Mucosa of stomach (tissue), 1 donor: ENCODE measurements around the gene FAM210B.
A peak's percentile ranks its signal among the peaks of the same experiment; 100 is the strongest.
"Not testable (repeated sequence)": the region's sequence is repeated elsewhere in the genome, so short reads cannot be mapped to it uniquely, and the experiment has no call there.

Experiments
- H3K27me3 ChIP-seq: one replicate; pipeline ENCODE4 v1.7.0; 2013; ENCODE audit warnings: mild to moderate bottlenecking, low read length; ENCODE audit not compliant: control insufficient read depth, insufficient read depth
- H3K36me3 ChIP-seq: one replicate; pipeline ENCODE4 v1.7.0; 2013; ENCODE audit warnings: low read length; ENCODE audit not compliant: control insufficient read depth, insufficient read depth
- H3K4me1 ChIP-seq: one replicate; pipeline ENCODE4 v1.7.0; 2013; ENCODE audit warnings: mild to moderate bottlenecking, low read length; ENCODE audit not compliant: control insufficient read depth, insufficient read depth
- H3K4me3 ChIP-seq: one replicate; pipeline ENCODE4 v1.7.0; 2013; ENCODE audit warnings: low read length
- H3K9ac ChIP-seq: one replicate; pipeline ENCODE4 v1.7.0; 2013; ENCODE audit warnings: mild to moderate bottlenecking, low read length, moderate library complexity
- H3K9me3 ChIP-seq: one replicate; pipeline ENCODE4 v1.7.0; 2013; ENCODE audit warnings: mild to moderate bottlenecking, low read length, moderate library complexity; ENCODE audit not compliant: control insufficient read depth
- donor health status: Pancreatic carcinoma.

The FAM210B gene

GRCh38 chr20:56358600-56359211 is at the start of gene FAM210B:
Gene FAM210B, plus strand, starts transcription at chr20:56358974. Its CDS starts 32 bp downstream, at chr20:56359006.
- Histone ChIP-seq H3K4me1 (no peaks in the 10 kb centered on the region), H3K4me3 (peak within 1 kb of the TSS; percentile 26), H3K36me3 (no peaks in the 10 kb centered on the region), H3K9ac (peak within 1 kb of the TSS; percentile 72), H3K9me3 (no peaks in the 10 kb centered on the region), H3K27me3 (no peaks in the 10 kb centered on the region)

DNA sequence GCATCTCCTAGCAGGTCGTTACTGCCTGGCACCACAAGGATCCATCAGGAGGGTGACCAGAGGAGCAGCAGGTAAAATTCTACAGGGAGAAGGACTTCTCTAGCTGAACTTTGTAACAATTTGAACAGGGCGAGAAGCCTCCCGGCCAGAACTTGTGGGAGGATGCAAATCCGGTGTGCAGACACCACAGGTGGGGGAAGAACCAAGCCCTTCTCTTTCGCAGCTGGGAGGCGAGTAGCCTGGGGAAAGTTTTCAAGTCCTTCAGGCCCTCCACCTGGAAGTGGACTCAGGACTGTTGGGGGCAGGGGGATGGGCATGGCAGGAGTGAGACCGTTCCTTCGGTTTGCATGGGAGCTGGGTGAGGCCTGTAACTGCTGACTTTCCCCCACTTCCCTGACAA is 42.7 kb upstream of the FAM210B start:
- Histone ChIP-seq H3K4me1 (no peaks in the 10 kb centered on the region), H3K27me3 (no peaks in the 10 kb centered on the region), H3K9ac (no peak overlapping the region), H3K4me3 (no peak overlapping the region), H3K36me3 (no peaks in the 10 kb centered on the region), H3K9me3 (no peaks in the 10 kb centered on the region)

DNA sequence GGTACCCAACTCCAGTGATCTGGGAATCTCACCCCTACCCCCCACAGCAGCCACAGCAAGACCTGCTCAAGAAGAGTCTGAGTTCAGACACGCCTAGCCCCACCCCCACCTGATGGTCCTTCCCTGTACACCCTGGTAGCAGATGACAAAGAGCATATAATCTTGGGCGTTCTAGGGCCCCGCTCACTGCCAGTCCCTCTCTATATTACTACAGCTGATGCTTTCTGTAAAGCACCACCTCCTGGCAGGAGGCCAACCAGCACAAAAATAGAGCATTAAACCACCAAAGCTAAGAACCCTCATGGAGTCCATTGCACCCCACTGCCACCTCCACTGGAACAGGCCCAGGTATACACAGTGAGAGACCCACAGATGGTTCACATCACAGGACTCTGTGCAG is 42.3 kb upstream of the FAM210B start:
- H3K27me3 ChIP-seq, result no peaks in the 10 kb centered on the region
- no peaks in the 10 kb centered on the region for H3K36me3 ChIP-seq
- H3K4me3 ChIP-seq, result no peak overlapping the region
- no peak overlapping the region for H3K9ac ChIP-seq
- H3K9me3 ChIP-seq, result no peaks in the 10 kb centered on the region
- no peaks in the 10 kb centered on the region for H3K4me1 ChIP-seq

DNA sequence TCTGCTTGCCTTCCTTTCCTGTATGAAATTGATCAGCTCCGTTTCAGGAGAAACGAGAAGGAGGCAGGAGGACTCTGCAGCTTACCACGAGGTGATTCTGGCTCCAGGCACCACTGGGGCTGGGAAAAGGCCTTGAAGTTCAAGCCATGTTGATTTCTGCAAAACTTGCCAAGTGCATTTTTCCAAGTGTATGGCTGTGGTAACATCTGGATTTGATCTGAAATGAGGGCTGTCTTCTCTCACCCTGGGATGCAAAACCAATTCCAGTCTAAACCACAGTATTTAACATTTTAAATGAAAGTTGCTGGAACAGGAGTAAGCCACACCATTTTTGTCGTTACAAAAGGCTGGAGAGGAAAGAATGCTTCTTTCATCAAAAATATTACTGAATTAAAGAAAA is 36.1 kb upstream of the FAM210B start:
- H3K4me3 ChIP-seq, result no peak overlapping the region
- H3K36me3 ChIP-seq, result no peaks in the 10 kb centered on the region
- H3K9ac ChIP-seq, result no peak overlapping the region
- H3K27me3 ChIP-seq, result no peaks in the 10 kb centered on the region
- no peaks in the 10 kb centered on the region for H3K9me3 ChIP-seq
- H3K4me1 ChIP-seq, result no peaks in the 10 kb centered on the region

GRCh38 chr20:56323206-56323605 is 35.6 kb upstream of the FAM210B start:
- Histone ChIP-seq H3K9ac (no peak overlapping the region), H3K9me3 (no peaks in the 10 kb centered on the region), H3K27me3 (no peaks in the 10 kb centered on the region), H3K4me1 (no peaks in the 10 kb centered on the region), H3K36me3 (no peaks in the 10 kb centered on the region), H3K4me3 (no peak overlapping the region)

GRCh38 chr20:56323656-56324055 is 35.1 kb upstream of the FAM210B start:
- no peak overlapping the region for H3K4me3 ChIP-seq
- no peaks in the 10 kb centered on the region for H3K27me3 ChIP-seq
- no peak overlapping the region for H3K9ac ChIP-seq
- H3K36me3 ChIP-seq, result no peaks in the 10 kb centered on the region
- no peaks in the 10 kb centered on the region for H3K4me1 ChIP-seq
- H3K9me3 ChIP-seq, result no peaks in the 10 kb centered on the region

- no peaks in the 10 kb centered on the region for H3K4me1 ChIP-seq
- no peak overlapping the region for H3K9ac ChIP-seq
- H3K9me3 ChIP-seq, result no peaks in the 10 kb centered on the region
- no peaks in the 10 kb centered on the region for H3K27me3 ChIP-seq
- H3K36me3 ChIP-seq, result no peaks in the 10 kb centered on the region
- H3K4me3 ChIP-seq, result no peak overlapping the region
These were observed 34.0 kb upstream of the FAM210B start for GRCh38 chr20:56324806-56325205.

DNA sequence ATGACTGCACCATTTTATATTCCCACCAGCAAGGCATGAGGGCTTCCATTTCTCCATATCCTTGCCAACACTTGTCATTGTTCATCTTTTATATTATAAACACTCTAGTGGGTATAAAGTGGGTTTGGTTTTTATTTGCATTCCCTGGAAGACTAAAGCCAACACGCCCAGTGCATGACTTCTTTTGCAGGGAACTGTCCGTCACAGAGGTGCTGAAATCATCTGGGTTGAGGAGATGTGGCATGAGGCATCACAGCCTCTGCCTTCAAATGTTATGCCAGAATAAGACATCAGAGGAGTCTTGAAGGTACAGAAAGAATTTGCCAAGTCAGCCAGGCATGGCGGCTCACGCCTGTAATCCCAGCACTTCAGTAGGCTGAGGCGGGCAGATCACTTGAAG is 29.9 kb upstream of the FAM210B start:
- Histone ChIP-seq H3K9ac (no peak overlapping the region), H3K4me3 (no peak overlapping the region), H3K36me3 (no peaks in the 10 kb centered on the region), H3K27me3 (no peaks in the 10 kb centered on the region), H3K9me3 (no peaks in the 10 kb centered on the region), H3K4me1 (no peaks in the 10 kb centered on the region)

- H3K4me3 ChIP-seq, H3K36me3 ChIP-seq, H3K9me3 ChIP-seq, H3K4me1 ChIP-seq, H3K27me3 ChIP-seq, H3K9ac ChIP-seq: not testable (repeated sequence)
These were observed 22.1 kb upstream of the FAM210B start for GRCh38 chr20:56336709-56337108.

DNA sequence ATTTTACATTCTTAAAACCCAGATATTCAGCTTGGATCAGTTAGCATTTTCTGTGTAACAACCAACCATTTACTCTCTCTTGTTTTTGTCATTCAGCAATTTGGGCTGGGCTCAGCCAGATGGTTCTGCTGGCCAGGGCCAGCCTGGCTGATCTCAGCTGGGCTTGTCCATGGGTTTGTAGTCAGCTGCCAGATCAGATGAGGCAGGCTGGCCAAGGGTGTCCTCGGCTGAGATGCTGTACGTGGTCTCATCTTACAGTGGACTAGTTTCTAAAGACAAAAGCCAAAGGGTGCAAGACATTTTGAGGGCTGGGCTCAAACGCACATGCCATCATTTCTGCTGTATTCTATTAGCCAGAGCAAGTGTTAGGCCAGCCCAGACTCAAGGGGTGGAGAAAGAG is 16.0 kb upstream of the FAM210B start:
- H3K27me3 ChIP-seq, result peaks cover 20% of the 10 kb centered on the region
- no peak overlapping the region for H3K4me3 ChIP-seq
- no peaks in the 10 kb centered on the region for H3K9me3 ChIP-seq
- no peaks in the 10 kb centered on the region for H3K36me3 ChIP-seq
- no peaks in the 10 kb centered on the region for H3K4me1 ChIP-seq
- H3K9ac ChIP-seq, result no peak overlapping the region

DNA sequence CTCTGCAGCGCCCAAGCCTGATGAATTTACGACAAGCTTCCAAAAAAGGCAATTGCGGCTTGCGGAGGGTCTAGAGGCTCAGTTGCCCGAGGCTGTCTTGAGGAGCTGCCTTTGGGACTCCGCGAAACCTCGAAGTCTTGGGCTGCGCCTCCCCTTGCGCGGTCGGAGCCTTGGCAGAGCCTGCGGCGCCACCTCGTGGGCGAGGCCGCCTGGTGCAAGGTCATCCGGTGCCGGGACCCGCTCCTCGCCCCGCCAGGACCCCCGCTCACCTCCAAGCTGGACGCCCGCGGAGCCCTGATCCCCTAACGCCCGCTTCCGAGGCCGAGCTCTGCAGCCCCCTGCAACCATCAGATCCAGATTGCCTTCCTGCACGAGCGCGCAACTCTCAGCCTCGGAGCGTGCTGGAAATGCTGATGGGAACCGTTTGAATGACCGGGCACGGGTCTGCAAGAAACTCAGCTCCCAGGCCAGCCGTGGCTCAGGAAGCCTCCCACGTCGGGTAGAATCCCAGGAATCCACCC is 14.9 kb upstream of the FAM210B start:
- no peaks in the 10 kb centered on the region for H3K36me3 ChIP-seq
- H3K9ac ChIP-seq, result no peak overlapping the region
- H3K27me3 ChIP-seq, result peaks cover 20% of the 10 kb centered on the region
- no peaks in the 10 kb centered on the region for H3K9me3 ChIP-seq
- H3K4me1 ChIP-seq, result no peaks in the 10 kb centered on the region
- H3K4me3 ChIP-seq, result no peak overlapping the region

DNA sequence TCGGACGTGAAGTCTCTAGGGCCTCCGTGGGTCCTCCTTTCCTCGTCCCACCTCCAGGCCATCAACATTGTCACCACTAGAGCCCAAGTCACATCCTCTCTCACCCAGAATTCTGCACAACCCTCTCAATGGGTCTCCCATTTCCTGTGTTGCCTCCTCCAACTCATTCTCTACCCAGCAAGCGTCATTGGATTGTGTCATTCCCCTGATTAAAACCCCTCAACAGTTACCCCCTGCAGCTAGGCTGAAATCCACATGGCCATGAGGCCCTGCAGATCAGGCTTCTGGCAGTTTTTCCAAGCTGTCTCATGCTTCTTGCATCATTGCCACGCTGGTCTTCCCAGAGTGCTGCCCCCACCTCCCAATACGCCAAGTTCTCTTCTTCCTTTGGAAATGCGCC is 12.9 kb upstream of the FAM210B start:
- no peaks in the 10 kb centered on the region for H3K4me1 ChIP-seq
- H3K27me3 ChIP-seq, result peaks cover 20% of the 10 kb centered on the region
- no peaks in the 10 kb centered on the region for H3K9me3 ChIP-seq
- H3K4me3 ChIP-seq, result no peak overlapping the region
- H3K36me3 ChIP-seq, result no peaks in the 10 kb centered on the region
- no peak overlapping the region for H3K9ac ChIP-seq
